ENCODE results near the gene RIT2.

The RIT2 gene

GRCh38 chr18:43080671-43081070, 34.8 kb downstream of the RIT2 start:
- DNase-seq, result no peak

GRCh38 chr18:43079422-43079821, 36.1 kb downstream of the RIT2 start:
- no peak for DNase-seq

GRCh38 chr18:43078478-43079092, 36.9 kb downstream of the RIT2 start:
- DNase-seq, result no peak

- DNase-seq, result no peak
Measured at GRCh38 chr18:43077510-43078308, 37.8 kb downstream of the RIT2 start.

GRCh38 chr18:43073771-43074170, 41.7 kb downstream of the RIT2 start:
- no peak for DNase-seq

- no peak for DNase-seq
Measured at GRCh38 chr18:43068781-43069180, 46.7 kb downstream of the RIT2 start.

- DNase-seq, result no peak
Measured at GRCh38 chr18:43067570-43067969, 47.9 kb downstream of the RIT2 start.

GRCh38 chr18:43061816-43062215, 53.7 kb downstream of the RIT2 start:
- no peak for DNase-seq

- DNase-seq, result no peak
Measured at GRCh38 chr18:43061318-43061717, 54.2 kb downstream of the RIT2 start.

- DNase-seq, result no peak
Measured at GRCh38 chr18:43060020-43060419, 55.5 kb downstream of the RIT2 start.

- DNase-seq, result no peak
Measured at GRCh38 chr18:43054815-43055519, 60.5 kb downstream of the RIT2 start.

GRCh38 chr18:43049021-43049420, 66.5 kb downstream of the RIT2 start:
- no peak for DNase-seq

GRCh38 chr18:43046322-43046721, 69.2 kb downstream of the RIT2 start:
- no peak for DNase-seq

- DNase-seq, result no peak
Measured at GRCh38 chr18:43043626-43044025, 71.9 kb downstream of the RIT2 start.

GRCh38 chr18:43040281-43040680, 75.2 kb downstream of the RIT2 start:
- DNase-seq, result no peak

- DNase-seq, result no peak
Measured at GRCh38 chr18:43034683-43035500, 80.6 kb downstream of the RIT2 start.

GRCh38 chr18:43031169-43031568, 84.3 kb downstream of the RIT2 start:
- DNase-seq, result no peak

GRCh38 chr18:43029414-43029813, 86.1 kb downstream of the RIT2 start:
- no peak for DNase-seq

GRCh38 chr18:43022874-43023273, 92.6 kb downstream of the RIT2 start:
- DNase-seq, result no peak

GRCh38 chr18:43017622-43018021, 97.9 kb downstream of the RIT2 start:
- DNase-seq, result no peak

GRCh38 chr18:43013486-43013885, 102.0 kb downstream of the RIT2 start:
- no peak for DNase-seq

GRCh38 chr18:43012951-43013350, 102.5 kb downstream of the RIT2 start:
- DNase-seq, result no peak

- DNase-seq, result no peak
Measured at GRCh38 chr18:43010611-43011010, 104.9 kb downstream of the RIT2 start.
